HEK293T (cell line): ENCODE results near the gene RNF31.

Experiments
- BHLHE40 ChIP-seq: fragments of 450-650 bp; IDR thresholded peaks from 2 replicates; pipeline ENCODE4 v1.6.1; 2016; ENCODE audit warnings: mild to moderate bottlenecking, moderate library complexity, borderline replicate concordance
- CTBP1 ChIP-seq: fragments of 450-650 bp; IDR thresholded peaks from 2 replicates; pipeline ENCODE4 v1.6.1; 2016; ENCODE audit warnings: borderline replicate concordance
- FOXA1 ChIP-seq: fragments of 450-650 bp; IDR thresholded peaks from 2 replicates; pipeline ENCODE4 v1.6.1; 2016; ENCODE audit warnings: mild to moderate bottlenecking
- FOXM1 ChIP-seq: fragments of 450-650 bp; IDR thresholded peaks from 2 replicates; pipeline ENCODE4 v1.6.1; 2017; ENCODE audit warnings: mild to moderate bottlenecking, borderline replicate concordance
- HDGF ChIP-seq: fragments of 450-650 bp; IDR thresholded peaks from 2 replicates; pipeline ENCODE4 v1.6.1; 2017; ENCODE audit warnings: antibody characterized with exemption, borderline replicate concordance
- SP1 ChIP-seq: fragments of 450-650 bp; IDR thresholded peaks from 2 replicates; pipeline ENCODE4 v1.6.1; 2017
- SUZ12 ChIP-seq: fragments of 450-650 bp; IDR thresholded peaks from 2 replicates; pipeline ENCODE4 v1.6.1; 2016; ENCODE audit warnings: mild to moderate bottlenecking

GRCh38 chr14:24150567-24150966 lies 3.3 kb downstream of the RNF31 start:
- TF ChIP-seq HDGF (no peak), SP1 (no peak), FOXM1 (no peak), SUZ12 (no peak), BHLHE40 (no peak), FOXA1 (no peak), CTBP1 (no peak)
